Activated naive CD4-positive, alpha-beta T cell treated with anti-CD3 and anti-CD28 coated beads, Interleukin-2, amount 50 U/mL, for 72 hours (primary cell): ENCODE measurements around the gene ANKRD44. TPM values are rescaled to one million over a fixed set of nuclear protein-coding genes. Genes with fewer than 3 reads are reported as not detected.

Experiments
- ATAC-seq, 2 donors: fragments of 150-1000 bp; cut with Tn5 transposase; 2 replicates each; pipeline ENCODE4 v1.10.0; 2021; ENCODE audit warnings: mild to moderate bottlenecking in 2 of 2, moderate library complexity in 2 of 2
- DNase-seq, 2 donors: peaks; one replicate each; pipeline ENCODE4 v3.0.0; 2021 to 2022; ENCODE audit warnings: low spot score in 2 of 2
- H3K27ac Mint-ChIP-seq, 2 donors: one replicate each; pipeline ENCODE4 v1.8.0; 2022; ENCODE audit warnings: mild to moderate bottlenecking in 2 of 2, mixed read lengths in 2 of 2
- H3K36me3 Mint-ChIP-seq, 2 donors: one replicate each; pipeline ENCODE4 v1.8.0; 2022; ENCODE audit warnings: mixed read lengths in 2 of 2
- H3K9me3 Mint-ChIP-seq, 2 donors: one replicate each; pipeline ENCODE4 v1.8.0; 2022; ENCODE audit warnings: mixed read lengths in 2 of 2
- total RNA-seq, 2 donors: library from RNA; stranded (reverse); gene quantifications; one replicate each; pipeline ENCODE4 v1.2.3, GENCODE V29; 2022

ANKRD44 gene
- total RNA-seq, 2 donors from 2014 or later = 103 to 130 TPM

- peak overlapping the region; percentile 26 to 36 for H3K27ac Mint-ChIP-seq
- peaks cover 10 to 27% of the 10 kb centered on the region in 2 donors for H3K36me3 Mint-ChIP-seq
- DNase-seq (no peak), ATAC-seq (peak in 1 of 2 donors; percentile 45)
- H3K9me3 Mint-ChIP-seq = peaks cover 0 to 9% of the 10 kb centered on the region in 2 donors
These were observed 182.5 kb downstream of the ANKRD44 start for GRCh38 chr2:197128126-197128525.

GRCh38 chr2:197126630-197127352 lies 183.8 kb downstream of the ANKRD44 start:
- Mint-ChIP-seq H3K36me3 (peaks cover 13 to 27% of the 10 kb centered on the region in 2 donors), H3K9me3 (peaks cover 0 to 9% of the 10 kb centered on the region in 2 donors), H3K27ac (no peak overlapping the region)
- DNase-seq (no peak), ATAC-seq (no peak)

- H3K27ac Mint-ChIP-seq = peak overlapping the region in 1 of 2 donors; percentile 24
- peaks cover 27 to 41% of the 10 kb centered on the region in 2 donors for H3K36me3 Mint-ChIP-seq
- ATAC-seq = no peak
- peaks cover 0 to 9% of the 10 kb centered on the region in 2 donors for H3K9me3 Mint-ChIP-seq
- DNase-seq = no peak
These were observed 185.8 kb downstream of the ANKRD44 start for GRCh38 chr2:197124639-197125390.

GRCh38 chr2:197122821-197123220 lies 187.8 kb downstream of the ANKRD44 start:
- ATAC-seq = no peak
- Mint-ChIP-seq H3K27ac (peak overlapping the region in 1 of 2 donors; percentile 51), H3K9me3 (peaks cover 0 to 3% of the 10 kb centered on the region in 2 donors), H3K36me3 (peaks cover 28 to 30% of the 10 kb centered on the region in 2 donors)
- no peak for DNase-seq

GRCh38 chr2:197121756-197122385 lies 188.7 kb downstream of the ANKRD44 start:
- peaks cover 26 to 32% of the 10 kb centered on the region in 2 donors for H3K36me3 Mint-ChIP-seq
- peak overlapping the region in 1 of 2 donors; percentile 75 for H3K27ac Mint-ChIP-seq
- no peaks in the 10 kb centered on the region for H3K9me3 Mint-ChIP-seq
- no peak for DNase-seq
- no peak for ATAC-seq

GRCh38 chr2:197121255-197121654 lies 189.3 kb downstream of the ANKRD44 start:
- Mint-ChIP-seq H3K9me3 (no peaks in the 10 kb centered on the region), H3K27ac (peak overlapping the region in 1 of 2 donors; percentile 75), H3K36me3 (peaks cover 26 to 32% of the 10 kb centered on the region in 2 donors)
- DNase-seq (no peak), ATAC-seq (peak in 1 of 2 donors; percentile 26)

- Mint-ChIP-seq H3K9me3 (no peaks in the 10 kb centered on the region), H3K36me3 (peaks cover 12 to 24% of the 10 kb centered on the region in 2 donors), H3K27ac (peak overlapping the region; percentile 58 to 77)
- no peak for DNase-seq
- peak in 1 of 2 donors; percentile 18 for ATAC-seq
These were observed 194.2 kb downstream of the ANKRD44 start for GRCh38 chr2:197116306-197116879.

- Mint-ChIP-seq H3K27ac (peak overlapping the region; percentile 58 to 77), H3K9me3 (no peaks in the 10 kb centered on the region), H3K36me3 (peaks cover 6 to 17% of the 10 kb centered on the region in 2 donors)
- ATAC-seq = no peak
- DNase-seq = no peak
These were observed 195.3 kb downstream of the ANKRD44 start for GRCh38 chr2:197115325-197115724.

- H3K36me3 Mint-ChIP-seq = peaks cover 0 to 19% of the 10 kb centered on the region in 2 donors
- H3K27ac Mint-ChIP-seq = peak overlapping the region in 1 of 2 donors; percentile 87
- ATAC-seq = peak in 1 of 2 donors; percentile 34
- no peaks in the 10 kb centered on the region for H3K9me3 Mint-ChIP-seq
- no peak for DNase-seq
These were observed 197.3 kb downstream of the ANKRD44 start for GRCh38 chr2:197113275-197113711.

- Mint-ChIP-seq H3K27ac (peak overlapping the region in 1 of 2 donors; percentile 60), H3K36me3 (peaks cover 0 to 8% of the 10 kb centered on the region in 2 donors)
- ATAC-seq = no peak
These were observed 201.3 kb downstream of the ANKRD44 start for GRCh38 chr2:197109326-197109725.

GRCh38 chr2:197108758-197109157 lies 201.8 kb downstream of the ANKRD44 start:
- Mint-ChIP-seq H3K9me3 (no peaks in the 10 kb centered on the region), H3K36me3 (peaks cover 0 to 8% of the 10 kb centered on the region in 2 donors), H3K27ac (peak overlapping the region; percentile 65 to 77)
- DNase-seq (no peak), ATAC-seq (no peak)

More at GRCh38 chr2:197109326-197109725, 201.3 kb downstream of the ANKRD44 start:
- no peak for DNase-seq
- H3K9me3 Mint-ChIP-seq = no peaks in the 10 kb centered on the region

- Mint-ChIP-seq H3K36me3 (peaks cover 0 to 8% of the 10 kb centered on the region in 2 donors), H3K27ac (peak overlapping the region; percentile 65 to 77), H3K9me3 (no peaks in the 10 kb centered on the region)
- DNase-seq (no peak), ATAC-seq (no peak)
These were observed 203.0 kb downstream of the ANKRD44 start for GRCh38 chr2:197107291-197108269.

GRCh38 chr2:197103363-197103762 lies 207.2 kb downstream of the ANKRD44 start:
- no peak for DNase-seq
- Mint-ChIP-seq H3K36me3 (peaks cover 6 to 12% of the 10 kb centered on the region in 2 donors), H3K9me3 (no peaks in the 10 kb centered on the region), H3K27ac (no peak overlapping the region)
- ATAC-seq = peak; percentile 31 to 78

- no peak overlapping the region for H3K27ac Mint-ChIP-seq
- no peak for ATAC-seq
- peaks cover 6 to 12% of the 10 kb centered on the region in 2 donors for H3K36me3 Mint-ChIP-seq
- no peak for DNase-seq
- H3K9me3 Mint-ChIP-seq = no peaks in the 10 kb centered on the region
These were observed 208.3 kb downstream of the ANKRD44 start for GRCh38 chr2:197102231-197102630.

GRCh38 chr2:197101519-197101918 lies 209.1 kb downstream of the ANKRD44 start:
- no peaks in the 10 kb centered on the region for H3K9me3 Mint-ChIP-seq
- no peak overlapping the region for H3K27ac Mint-ChIP-seq
- no peak for DNase-seq
- no peak for ATAC-seq
- peaks cover 6 to 12% of the 10 kb centered on the region in 2 donors for H3K36me3 Mint-ChIP-seq
